GM18951 (cell line): ENCODE measurements around the gene PRKACA.
"Not testable (repeated sequence)": the region's sequence is repeated elsewhere in the genome, so short reads cannot be mapped to it uniquely, and the experiment has no call there.

Experiments used
- POLR2A ChIP-seq: IDR thresholded peaks from 4 replicates; pipeline ENCODE4 v1.6.1; 2011; ENCODE audit warnings: mild to moderate bottlenecking; ENCODE audit not compliant: insufficient read length, insufficient read depth; ENCODE audit errors: extremely low read depth
- in situ Hi-C: fragments of 300-500 bp; cut with MboI; formaldehyde crosslinking; loops from one replicate; pipeline ENCODE4 v1.12.0; 2022; ENCODE audit warnings: low sequenced_read_pairs, mixed read lengths, inconsistent platforms; ENCODE audit not compliant: unreplicated experiment

PRKACA gene

DNA sequence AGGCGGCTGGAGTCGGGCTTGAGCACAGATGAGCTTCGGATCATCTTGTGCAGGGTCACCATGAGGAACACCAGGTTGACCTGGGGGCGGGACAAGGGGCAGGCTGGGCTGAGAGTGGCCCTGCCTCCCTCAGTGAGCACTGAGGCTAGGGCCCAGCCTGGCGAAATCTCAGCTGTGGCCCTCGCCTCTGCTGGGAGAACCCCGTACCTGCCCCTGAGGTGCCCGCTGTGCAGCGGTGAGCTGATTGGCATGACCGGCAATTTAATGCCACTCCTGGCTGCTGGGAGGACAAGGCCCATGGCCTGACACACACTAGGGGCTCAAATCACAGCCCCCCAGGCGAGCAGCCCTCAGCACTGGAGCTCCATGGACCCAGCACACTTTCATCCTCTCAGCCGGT is 38.6 kb upstream of the PRKACA start:
- in situ Hi-C loops: no loop called here
- TF ChIP-seq POLR2A: no peak

DNA sequence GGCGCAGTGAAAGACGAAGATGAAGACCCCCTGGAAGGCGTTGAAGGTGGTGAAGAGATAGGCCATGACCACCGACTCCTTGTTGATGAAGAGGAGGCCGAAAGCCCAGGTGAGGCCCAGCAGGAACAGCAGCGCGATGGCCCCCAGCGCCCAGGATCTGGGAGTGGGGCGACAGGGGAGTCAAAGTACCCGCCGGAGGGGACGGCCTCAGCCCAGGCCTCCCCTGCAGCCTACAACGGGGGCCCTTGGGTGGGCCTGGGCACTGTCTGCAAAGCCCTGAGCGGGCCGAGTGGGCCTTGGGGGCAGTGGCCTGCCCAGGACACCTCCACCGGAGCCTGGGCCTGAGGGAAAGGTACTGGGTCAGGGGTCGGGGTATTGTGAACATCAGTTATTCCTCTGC is 37.8 kb upstream of the PRKACA start:
- TF ChIP-seq POLR2A: no peak
- in situ Hi-C loops: no loop called here

GRCh38 chr19:14152713-14153112 is 35.2 kb upstream of the PRKACA start:
- in situ Hi-C loops: no loop called here
- no peak for TF ChIP-seq POLR2A

DNA sequence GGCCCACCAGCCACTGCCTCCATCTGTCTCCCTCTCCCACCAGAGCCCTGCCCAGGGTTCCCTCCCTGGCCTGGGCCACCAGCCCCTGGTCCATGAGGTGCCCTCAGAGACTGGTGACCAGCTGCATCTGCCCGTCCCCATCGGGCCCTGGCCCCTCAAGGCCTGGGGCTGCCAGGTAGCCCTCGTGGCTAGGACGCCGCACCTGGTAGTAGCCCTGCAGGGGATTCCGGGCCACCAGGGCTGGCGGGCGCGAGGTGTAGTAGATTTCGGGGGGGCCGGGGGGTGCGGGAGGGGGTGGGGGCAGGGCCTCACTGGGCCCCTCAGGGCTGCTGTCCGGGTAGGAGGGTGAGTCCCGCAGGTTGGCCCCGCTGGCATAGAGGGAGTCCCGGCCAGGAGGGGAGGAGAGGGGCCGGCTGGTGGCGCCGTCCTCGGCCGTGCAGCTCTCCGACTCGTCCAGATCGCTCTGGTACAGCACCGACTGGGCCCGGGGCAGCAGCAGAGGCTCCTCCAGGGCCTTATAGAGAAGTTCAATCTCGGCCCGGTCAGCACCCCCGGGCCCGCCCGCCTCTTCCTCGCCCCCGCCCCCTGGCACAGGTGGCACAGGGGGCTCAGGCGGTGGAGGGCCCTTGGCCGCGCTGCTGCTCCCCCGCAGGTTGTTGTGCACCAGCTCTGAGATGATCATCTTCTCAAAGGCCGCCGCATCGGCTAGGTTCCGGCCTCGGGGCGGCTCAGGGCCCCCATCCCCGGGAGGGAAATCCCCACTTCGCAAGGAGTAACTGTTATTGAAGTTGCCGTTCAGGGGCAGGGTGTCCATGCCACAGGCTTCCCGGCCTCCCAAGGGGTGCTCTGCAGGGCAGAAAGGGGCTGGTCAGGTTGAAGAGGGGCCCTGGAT is 33.5 kb upstream of the PRKACA start:
- in situ Hi-C loops: no loop called here
- no peak for TF ChIP-seq POLR2A

DNA sequence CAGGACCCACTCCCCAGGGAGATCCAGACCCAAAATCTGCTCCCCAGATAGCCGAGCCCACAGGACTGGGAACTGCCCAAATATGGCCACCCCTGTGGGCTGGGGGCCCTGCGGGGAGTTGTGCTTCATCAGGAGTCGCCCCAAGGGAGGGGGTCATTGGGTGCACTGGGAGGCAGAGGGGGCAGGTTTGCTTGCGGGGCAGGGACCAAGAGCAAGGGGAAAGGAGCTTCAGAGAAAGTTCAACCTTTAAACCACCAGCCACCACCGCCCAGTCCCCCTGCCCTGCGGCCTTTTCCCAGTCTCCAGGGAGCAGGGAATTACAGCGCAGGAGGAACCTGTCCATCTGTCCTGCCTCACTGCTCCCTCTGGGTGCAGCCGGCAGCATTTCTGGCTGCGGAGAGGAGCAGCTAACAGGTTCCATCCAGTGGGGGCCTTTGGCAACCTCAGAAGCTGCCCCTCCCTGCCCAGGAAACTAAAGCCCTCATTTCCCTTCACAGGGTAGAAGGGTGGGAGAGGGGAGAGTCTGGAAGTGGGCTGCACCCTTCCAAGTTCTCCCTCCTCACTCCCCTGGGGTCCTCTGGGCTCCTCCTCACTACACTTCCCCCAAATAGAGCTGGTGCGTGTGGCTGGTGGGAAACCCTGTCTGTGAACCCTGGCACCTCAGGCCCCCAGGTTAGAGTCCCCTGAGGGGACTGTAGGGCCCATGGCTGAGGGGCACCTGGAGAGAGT is 32.6 kb upstream of the PRKACA start:
- TF ChIP-seq POLR2A: no peak
- in situ Hi-C loops: no loop called here

DNA sequence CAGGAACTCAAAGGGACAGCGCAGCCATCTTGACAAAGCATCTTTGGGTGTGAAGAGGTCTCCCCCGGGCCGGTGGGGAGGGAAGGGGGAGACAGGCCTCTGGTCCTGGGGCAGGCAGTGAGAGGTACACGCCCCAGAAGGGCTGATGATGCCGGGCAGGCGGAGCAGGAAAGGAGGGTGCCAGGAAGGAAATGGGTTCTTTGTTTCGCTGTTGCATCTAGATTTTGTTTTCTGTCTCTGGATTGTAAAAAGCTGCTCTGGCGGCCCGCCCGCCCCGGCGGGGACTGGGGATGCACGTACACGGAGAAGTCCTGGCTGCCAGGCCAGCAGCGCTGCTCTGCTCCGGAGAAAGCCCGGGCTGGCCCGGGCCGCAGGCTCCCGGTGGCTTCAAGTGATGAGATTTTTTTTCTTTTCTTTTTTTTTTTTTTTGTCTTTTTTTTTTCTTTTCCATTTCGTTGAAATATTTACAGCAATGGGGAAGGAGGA is 32.0 kb upstream of the PRKACA start:
- in situ Hi-C loops: no loop called here
- no peak for TF ChIP-seq POLR2A

GRCh38 chr19:14148751-14149410 is 31.3 kb upstream of the PRKACA start:
- in situ Hi-C loops: no loop called here
- no peak for TF ChIP-seq POLR2A

- in situ Hi-C loops: no loop called here
- no peak for TF ChIP-seq POLR2A
Observed at GRCh38 chr19:14147797-14148605, 30.4 kb upstream of the PRKACA start.

- no peak for TF ChIP-seq POLR2A
- in situ Hi-C loops: no loop called here
Observed at GRCh38 chr19:14146789-14147216, 29.2 kb upstream of the PRKACA start.

DNA sequence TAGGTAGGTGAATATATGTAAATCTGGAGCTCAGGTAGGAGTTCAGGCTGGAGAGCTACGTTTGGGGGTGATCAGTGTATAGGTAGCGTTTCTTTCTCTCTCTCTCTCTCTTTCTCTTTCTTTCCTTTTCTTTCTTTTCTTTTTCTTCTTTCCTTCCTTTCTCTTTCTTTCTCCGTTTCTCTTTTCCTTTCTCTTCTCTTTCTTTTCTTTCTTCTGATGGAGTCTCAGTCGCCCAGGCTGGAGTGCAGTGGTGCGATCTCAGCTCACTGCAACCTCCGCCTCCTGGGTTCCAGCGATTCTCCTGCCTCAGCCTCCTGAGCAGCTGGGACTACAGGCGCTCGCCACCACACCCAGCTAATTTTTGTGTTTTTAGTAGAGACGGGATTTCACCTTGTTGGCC is 28.6 kb upstream of the PRKACA start:
- in situ Hi-C loops: not testable (repeated sequence)

DNA sequence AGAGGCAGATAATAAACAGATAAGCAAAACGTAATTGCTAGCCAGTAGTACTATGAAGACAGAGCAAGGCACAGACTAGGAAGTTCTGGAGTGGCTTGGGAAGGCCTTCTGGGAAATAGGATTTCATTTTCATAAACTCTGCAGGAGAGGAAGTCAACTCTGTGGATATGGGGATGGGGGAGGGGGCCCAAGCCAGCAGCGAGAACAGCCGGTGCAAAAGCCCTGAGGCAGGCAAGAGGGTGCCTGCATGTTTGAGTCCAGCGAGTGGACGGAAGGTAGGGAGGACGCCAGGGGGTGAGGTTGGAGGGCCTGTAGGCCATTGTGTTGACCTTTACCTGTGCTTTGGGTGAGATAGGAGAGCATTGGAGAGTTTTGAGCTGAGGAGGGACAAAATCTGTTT is 27.8 kb upstream of the PRKACA start:
- no peak for TF ChIP-seq POLR2A
- in situ Hi-C loops: no loop called here

GRCh38 chr19:14142262-14143190 is 25.0 kb upstream of the PRKACA start:
- no peak for TF ChIP-seq POLR2A
- in situ Hi-C loops: no loop called here
